MCF 10A (cell line): Measurements from ENCODE around the gene MERTK. TPM values are rescaled to one million over a fixed set of nuclear protein-coding genes. Genes with fewer than 3 reads are reported as not detected.
"Not testable (repeated sequence)": the region's sequence is repeated elsewhere in the genome, so short reads cannot be mapped to it uniquely, and the experiment has no call there.

Source experiments
- BruUV-seq: library from RNA; stranded (reverse); fragments of 400-500 nt; replicated peaks from 2 replicates; lab custom pipeline; 2021; lab: Mats Ljungman, UMichigan
- CTCF ChIA-PET: fragments of 300-600 bp; sonication (Branson Sonifier 250); formaldehyde crosslinking; extraction: SDS; loops from one replicate; lab custom pipeline; 2021; ENCODE audit warnings: antibody characterized with exemption, inconsistent platforms; lab: Yijun Ruan, JAX
- POLR2A ChIA-PET: fragments of 300-600, 350-650 bp; sonication (Branson Sonifier 250); formaldehyde crosslinking; extraction: SDS; loops from one replicate; lab custom pipeline; 2020; ENCODE audit warnings: antibody characterized with exemption, inconsistent platforms; lab: Yijun Ruan, JAX
- DNase-seq: peaks from one replicate; pipeline ENCODE4 v3.0.0-alpha.2; 2018; ENCODE audit not compliant: unreplicated experiment
- H3K27ac Mint-ChIP-seq: one replicate; pipeline ENCODE4 v1.8.0; 2022; ENCODE audit warnings: mild to moderate bottlenecking, low read depth, mixed read lengths; ENCODE audit not compliant: unreplicated experiment
- H3K27me3 Mint-ChIP-seq: one replicate; pipeline ENCODE4 v1.8.0; 2022; ENCODE audit warnings: mixed read lengths; ENCODE audit not compliant: insufficient read depth, unreplicated experiment
- H3K36me3 Mint-ChIP-seq: one replicate; pipeline ENCODE4 v1.8.0; 2022; ENCODE audit warnings: mild to moderate bottlenecking, moderate library complexity, mixed read lengths; ENCODE audit not compliant: insufficient read depth, unreplicated experiment
- H3K4me1 Mint-ChIP-seq: one replicate; pipeline ENCODE4 v1.8.0; 2022; ENCODE audit warnings: mixed read lengths; ENCODE audit not compliant: insufficient read depth, unreplicated experiment
- H3K4me3 Mint-ChIP-seq: one replicate; pipeline ENCODE4 v1.8.0; 2022; ENCODE audit warnings: mild to moderate bottlenecking, moderate library complexity, mixed read lengths; ENCODE audit not compliant: unreplicated experiment
- H3K9me3 Mint-ChIP-seq: one replicate; pipeline ENCODE4 v1.8.0; 2022; ENCODE audit warnings: mixed read lengths; ENCODE audit not compliant: unreplicated experiment
- CTCF ChIP-seq: fragments of 200-600 bp; IDR thresholded peaks from one replicate; pipeline ENCODE4 v1.8.0; 2022; ENCODE audit warnings: antibody characterized with exemption, mild to moderate bottlenecking; ENCODE audit not compliant: unreplicated experiment
- intact Hi-C: fragments of 100-400 bp; cut with micrococcal nuclease; formaldehyde crosslinking; loops from 2 replicates; pipeline ENCODE4 v1.14.1; 2022
- total RNA-seq: library from RNA; stranded (reverse); gene quantifications from 2 replicates; pipeline ENCODE4 v1.2.3, GENCODE V29; 2022

The MERTK gene
- total RNA-seq, 1 experiment from 2014 or later, result 0.19 TPM

GRCh38 chr2:111903516-111903915 is 5.1 kb downstream of the MERTK start:
- Mint-ChIP-seq H3K4me3 (no peak overlapping the region), H3K27ac (no peak overlapping the region), H3K9me3 (no peaks in the 10 kb centered on the region), H3K36me3 (no peaks in the 10 kb centered on the region), H3K27me3 (peaks cover 32% of the 10 kb centered on the region), H3K4me1 (peaks cover 5% of the 10 kb centered on the region)
- DNase-seq, result no peak
- CTCF ChIA-PET, result interaction anchor here (0.6 to 5.8 kb wide), 4 partner anchors 25 to 1869 kb away, joined by 3 to 39 read pairs (median 3); no protein-coding TSS in a partner anchor
- BruUV-seq, result no TSS peak
- intact Hi-C loops, result no loop called here
- POLR2A ChIA-PET, result interaction anchor here (0.7 kb wide), 1 partner anchor 152 kb away, joined by 3 read pairs; no protein-coding TSS in a partner anchor
- TF ChIP-seq CTCF, result no peak

- Mint-ChIP-seq H3K27me3 (peaks cover 32% of the 10 kb centered on the region), H3K4me1 (peaks cover 5% of the 10 kb centered on the region), H3K4me3 (no peak overlapping the region), H3K9me3 (no peaks in the 10 kb centered on the region), H3K36me3 (no peaks in the 10 kb centered on the region), H3K27ac (no peak overlapping the region)
- ChIA-PET POLR2A (interaction anchor here (0.7 to 1.1 kb wide), 2 partner anchors 146 to 151 kb away, joined by 3 read pairs; no protein-coding TSS in a partner anchor), CTCF (interaction anchor here (5.8 kb wide), 1 partner anchor 145 kb away, joined by 39 read pairs; no protein-coding TSS in a partner anchor)
- no peak for DNase-seq
- intact Hi-C loops, result no loop called here
- no peak for TF ChIP-seq CTCF
- no TSS peak for BruUV-seq
Observed at GRCh38 chr2:111903930-111904439, 5.6 kb downstream of the MERTK start.

DNA sequence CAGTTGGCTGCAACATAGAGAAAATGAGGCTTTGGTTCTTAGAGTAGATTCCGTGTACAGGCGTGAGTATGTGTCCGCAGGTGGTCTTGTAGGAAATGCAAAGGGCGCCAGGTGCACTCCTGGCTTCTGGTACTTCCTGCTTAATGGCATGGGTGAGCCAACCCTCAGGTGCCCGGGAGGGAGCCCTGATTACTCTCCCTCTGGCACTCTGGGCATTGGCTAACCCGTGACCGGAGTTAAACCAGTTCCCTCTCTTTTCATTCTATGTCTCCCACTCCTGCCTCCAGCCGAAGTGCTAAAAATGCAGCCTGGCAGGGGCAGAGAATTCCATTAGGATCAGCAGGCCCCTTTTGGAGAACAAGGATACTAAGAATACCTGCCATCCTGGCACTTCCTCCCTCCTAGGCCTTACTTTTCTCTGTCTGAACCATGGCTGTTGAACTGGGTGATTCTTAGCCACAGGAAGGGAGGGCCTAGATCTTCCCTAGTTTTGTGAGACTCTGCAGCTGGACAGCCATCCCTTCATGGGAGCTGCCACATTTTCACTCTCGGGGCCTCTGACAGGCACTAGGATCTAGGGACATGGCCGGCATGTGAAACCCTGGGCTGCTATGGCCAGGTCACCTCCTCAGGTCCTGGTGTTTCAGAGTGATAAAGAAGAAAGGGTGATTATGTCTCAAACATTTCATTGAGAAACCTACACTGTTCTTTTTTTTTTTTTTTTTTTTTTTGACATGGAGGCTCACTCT is 6.5 kb downstream of the MERTK start:
- Mint-ChIP-seq H3K9me3 (no peaks in the 10 kb centered on the region), H3K27ac (no peak overlapping the region), H3K4me3 (no peak overlapping the region), H3K36me3 (no peaks in the 10 kb centered on the region), H3K4me1 (peaks cover 5% of the 10 kb centered on the region), H3K27me3 (peaks cover 24% of the 10 kb centered on the region)
- ChIA-PET CTCF (interaction anchor here (0.6 to 1.6 kb wide), 2 partner anchors 17 to 799 kb away, joined by 4 to 5 read pairs; no protein-coding TSS in a partner anchor), POLR2A (interaction anchor here (1.1 kb wide), 1 partner anchor 145 kb away, joined by 3 read pairs; no protein-coding TSS in a partner anchor)
- no TSS peak for BruUV-seq
- DNase-seq, result no peak
- no peak for TF ChIP-seq CTCF
- intact Hi-C loops, result no loop called here

DNA sequence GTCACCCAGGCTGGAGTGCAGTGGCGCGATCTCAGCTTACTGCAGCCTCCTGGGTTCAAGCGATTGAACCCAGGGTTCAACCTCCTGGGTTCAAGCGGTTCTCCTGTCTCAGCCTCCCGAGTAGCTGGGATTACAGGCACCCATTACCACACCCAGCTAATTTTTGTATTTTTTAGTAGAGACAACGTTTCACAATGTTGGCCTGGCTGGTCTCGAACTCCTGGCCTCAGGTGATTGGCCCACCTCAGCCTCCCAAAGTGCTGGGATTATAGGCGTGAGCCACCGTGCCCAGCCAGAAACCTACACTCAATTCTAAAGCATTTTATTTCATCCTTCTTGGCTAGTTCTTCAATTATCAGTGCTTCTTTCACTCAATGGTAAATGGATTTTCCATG is 7.1 kb downstream of the MERTK start:
- peaks cover 18% of the 10 kb centered on the region for H3K27me3 Mint-ChIP-seq
- not testable (repeated sequence) for H3K27ac Mint-ChIP-seq

More for the DNA sequence above, 7.1 kb downstream of the MERTK start:
- H3K4me3 Mint-ChIP-seq, H3K9me3 Mint-ChIP-seq, H3K4me1 Mint-ChIP-seq, H3K36me3 Mint-ChIP-seq, intact Hi-C loops, DNase-seq, BruUV-seq: not testable (repeated sequence)
- ChIA-PET CTCF (interaction anchor here (0.6 to 1.6 kb wide), 2 partner anchors 18 to 798 kb away, joined by 4 to 5 read pairs; no protein-coding TSS in a partner anchor), POLR2A (interaction anchor here (0.8 kb wide), 1 partner anchor 83 kb away, joined by 3 read pairs; no protein-coding TSS in a partner anchor)
